T-helper 1 cell (primary cell): Measurements from ENCODE around the gene NFKBIE.
"Not testable (repeated sequence)": the region's sequence is repeated elsewhere in the genome, so short reads cannot be mapped to it uniquely, and the experiment has no call there.

ENCODE experiments used
- DNase-seq, 5 donors: peaks; one replicate each; pipeline ENCODE4 v3.0.0-alpha.2; 2012 to 2020

The NFKBIE gene

GRCh38 chr6:44238687-44239350 lies 26.5 kb downstream of the NFKBIE start:
- DNase-seq = no peak

- DNase-seq = peak; percentile 58 to 78 (median 65)
Observed at GRCh38 chr6:44237813-44238433, 27.4 kb downstream of the NFKBIE start.

GRCh38 chr6:44237021-44237812 lies 28.1 kb downstream of the NFKBIE start:
- peak; percentile 37 to 80 (median 45) for DNase-seq

- no peak for DNase-seq
Observed at GRCh38 chr6:44235891-44236516, 29.3 kb downstream of the NFKBIE start.

- DNase-seq = no peak
Observed at GRCh38 chr6:44235269-44235668, 30.1 kb downstream of the NFKBIE start.

GRCh38 chr6:44234101-44235025 lies 31.0 kb downstream of the NFKBIE start:
- no peak for DNase-seq

GRCh38 chr6:44233567-44234100 lies 31.7 kb downstream of the NFKBIE start:
- DNase-seq = no peak

GRCh38 chr6:44232676-44233566 lies 32.4 kb downstream of the NFKBIE start:
- DNase-seq = no peak

- DNase-seq = not testable (repeated sequence)
Observed at GRCh38 chr6:44231426-44231825, 33.9 kb downstream of the NFKBIE start.

GRCh38 chr6:44230034-44230675 lies 35.2 kb downstream of the NFKBIE start:
- no peak for DNase-seq

GRCh38 chr6:44229376-44230033 lies 35.8 kb downstream of the NFKBIE start:
- no peak for DNase-seq

- no peak for DNase-seq
Observed at GRCh38 chr6:44228836-44229235, 36.5 kb downstream of the NFKBIE start.

GRCh38 chr6:44228433-44228832 lies 36.9 kb downstream of the NFKBIE start:
- no peak for DNase-seq

- DNase-seq = no peak
Observed at GRCh38 chr6:44228031-44228430, 37.3 kb downstream of the NFKBIE start.

- no peak for DNase-seq
Observed at GRCh38 chr6:44227148-44227793, 38.1 kb downstream of the NFKBIE start.

GRCh38 chr6:44226368-44227147 lies 38.8 kb downstream of the NFKBIE start:
- no peak for DNase-seq

GRCh38 chr6:44225579-44226325 lies 39.6 kb downstream of the NFKBIE start:
- no peak for DNase-seq

GRCh38 chr6:44224965-44225305 lies 40.4 kb downstream of the NFKBIE start:
- no peak for DNase-seq
